GM19395 (cell line): ENCODE results near the gene DIP2A.
A peak's percentile ranks its signal among the peaks of the same experiment; 100 is the strongest.
"Not testable (repeated sequence)": the region's sequence is repeated elsewhere in the genome, so short reads cannot be mapped to it uniquely, and the experiment has no call there.

Experiments
- ATAC-seq: cut with Tn5 transposase; IDR thresholded peaks from one replicate; pipeline ENCODE4 v1.9.1; 2021; ENCODE audit warnings: mild to moderate bottlenecking, moderate library complexity; ENCODE audit not compliant: unreplicated experiment

The DIP2A gene

DNA sequence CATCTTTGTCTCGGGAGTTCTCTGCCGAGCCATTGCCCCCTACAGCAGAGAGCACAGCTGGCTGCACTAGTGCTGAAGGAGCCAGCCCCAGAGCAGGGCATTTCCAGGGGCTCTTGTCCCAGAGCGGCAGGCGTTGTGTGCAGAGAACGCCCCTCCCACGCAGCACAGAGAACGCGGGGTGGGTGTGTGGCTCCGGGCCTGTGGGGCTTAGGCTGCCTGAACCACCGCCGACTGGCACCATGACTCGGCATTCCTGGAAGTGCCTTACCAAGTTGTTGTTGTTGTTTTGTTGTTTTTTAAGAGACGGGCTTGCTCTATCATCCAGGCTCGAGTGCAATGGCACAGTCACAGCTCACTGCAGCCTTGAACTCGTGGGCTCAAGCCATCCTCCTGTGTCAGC, 15.8 kb upstream of the DIP2A start:
- ATAC-seq = no peak

DNA sequence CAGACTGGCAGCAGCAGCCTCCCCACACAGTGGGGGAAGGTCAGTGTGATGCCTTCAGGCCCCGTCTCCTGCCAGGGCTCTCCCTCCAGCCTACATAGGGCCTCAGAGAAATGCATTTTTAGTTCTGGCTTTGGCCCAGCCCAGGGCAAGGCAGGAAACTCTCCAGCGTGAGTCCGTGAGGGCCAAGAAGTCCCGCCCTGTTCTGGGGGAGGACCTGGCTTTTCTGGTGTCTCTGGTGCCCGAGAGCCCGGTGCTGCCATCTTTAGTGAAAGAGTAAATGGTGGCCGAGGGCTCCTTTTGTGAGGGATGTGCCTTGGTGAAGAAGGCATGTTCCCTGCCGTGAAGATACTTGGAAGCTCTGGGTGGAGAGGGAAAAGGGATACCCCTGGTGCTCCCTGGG, 14.8 kb upstream of the DIP2A start:
- no peak for ATAC-seq

GRCh38 chr21:46448108-46448507, 10.6 kb upstream of the DIP2A start:
- ATAC-seq = no peak

DNA sequence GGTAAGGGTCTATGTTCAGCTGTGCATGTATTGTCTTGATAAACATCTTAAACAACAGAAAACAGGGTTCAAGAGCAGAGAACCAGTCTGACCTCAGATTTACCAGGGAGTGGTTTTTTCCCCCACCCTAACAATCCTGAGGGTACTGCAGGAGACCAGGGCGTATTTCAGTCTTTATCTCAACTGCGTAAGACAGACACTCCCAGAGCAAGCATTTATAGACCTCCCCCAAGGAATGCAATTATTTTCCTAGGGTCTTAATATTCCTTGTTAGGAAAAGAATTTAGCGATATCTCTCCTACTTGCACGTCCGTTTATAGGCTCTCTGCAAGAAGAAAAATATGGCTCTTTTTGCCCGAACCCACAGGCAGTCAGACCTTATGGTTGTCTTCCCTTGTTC, 9.8 kb upstream of the DIP2A start:
- ATAC-seq = not testable (repeated sequence)

GRCh38 chr21:46452710-46453109, 6.0 kb upstream of the DIP2A start:
- no peak for ATAC-seq

DNA sequence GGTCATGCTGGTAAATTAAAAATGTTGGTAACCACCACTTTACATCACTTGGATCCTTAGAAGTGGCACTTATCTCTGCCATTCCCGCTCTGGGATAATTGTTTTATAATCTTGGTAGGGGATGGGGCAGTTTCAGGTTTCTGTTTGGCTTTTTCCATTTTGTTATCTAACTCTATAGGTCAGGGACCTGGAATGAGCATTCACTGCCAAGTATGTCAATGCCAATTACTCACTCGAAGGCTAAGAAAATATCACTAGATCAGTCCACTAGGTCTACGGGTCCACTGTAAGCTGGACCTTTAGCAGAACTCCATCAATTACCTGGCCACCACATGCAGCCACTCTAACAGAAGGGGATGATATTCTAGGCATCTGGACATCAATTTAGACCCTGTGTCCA, 4.5 kb upstream of the DIP2A start:
- ATAC-seq = no peak

DNA sequence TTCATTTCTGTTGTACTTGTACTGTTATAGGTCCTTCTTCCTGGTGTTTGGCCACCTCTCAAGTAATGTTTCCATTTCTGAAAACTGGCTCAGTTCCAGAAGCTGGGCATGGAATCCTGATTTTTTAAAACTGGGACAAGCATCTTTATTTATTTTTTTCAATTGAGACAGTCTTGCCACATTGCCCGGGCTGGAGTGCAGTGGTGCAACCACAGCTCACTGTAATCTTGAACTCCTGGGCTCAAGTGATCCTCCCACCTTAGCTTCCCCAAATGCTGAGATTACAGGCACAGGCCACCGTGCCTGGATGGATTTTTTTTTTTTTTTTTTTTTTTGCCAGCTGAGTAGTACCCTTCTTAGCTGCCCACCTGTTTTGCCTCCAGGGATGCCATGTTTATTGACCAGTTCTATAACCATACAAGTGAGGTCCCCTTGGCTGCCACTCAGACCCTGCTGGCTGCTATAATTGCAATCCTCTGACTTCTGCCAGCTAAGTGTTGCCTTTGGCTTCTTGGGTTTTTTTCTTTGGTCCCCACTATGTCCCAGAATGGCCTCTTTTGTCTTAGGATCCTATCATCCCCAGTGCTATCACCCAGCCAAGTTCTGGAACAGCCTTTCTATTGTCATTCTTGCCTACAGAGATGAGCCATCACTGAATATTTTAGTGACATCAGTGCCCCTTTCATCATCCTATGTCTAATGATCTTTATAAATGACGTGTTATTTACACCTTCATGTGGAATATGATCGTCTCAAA, 3.9 kb upstream of the DIP2A start:
- ATAC-seq = no peak

- ATAC-seq = no peak
Observed at GRCh38 chr21:46455575-46456385, 2.9 kb upstream of the DIP2A start.

DNA sequence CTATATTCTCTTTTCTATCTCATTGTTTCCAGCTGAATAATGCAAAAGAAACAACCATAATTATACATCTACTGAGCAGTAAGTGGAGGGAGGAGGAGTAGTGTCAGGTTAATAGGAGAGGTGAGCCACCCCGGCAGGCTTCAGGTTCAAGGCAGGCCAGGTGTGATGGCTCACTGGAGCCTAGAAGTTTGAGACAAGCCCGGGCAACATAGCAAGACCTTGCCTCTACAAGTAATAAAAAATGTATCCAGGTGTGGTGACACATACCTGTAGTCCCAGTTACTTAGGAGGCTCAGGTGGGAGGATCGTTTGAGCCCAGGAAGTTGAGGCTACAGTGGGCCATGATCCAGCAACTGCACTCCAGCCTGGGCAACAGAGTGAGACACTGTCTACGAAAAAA, 1.9 kb upstream of the DIP2A start:
- no peak for ATAC-seq

GRCh38 chr21:46457801-46458314, 833 bp upstream of the DIP2A start:
- ATAC-seq = peak; percentile 45

GRCh38 chr21:46459024-46459355, 299 bp downstream of the DIP2A start:
- ATAC-seq = no peak

GRCh38 chr21:46459356-46460112, 843 bp downstream of the DIP2A start:
- ATAC-seq = no peak

DNA sequence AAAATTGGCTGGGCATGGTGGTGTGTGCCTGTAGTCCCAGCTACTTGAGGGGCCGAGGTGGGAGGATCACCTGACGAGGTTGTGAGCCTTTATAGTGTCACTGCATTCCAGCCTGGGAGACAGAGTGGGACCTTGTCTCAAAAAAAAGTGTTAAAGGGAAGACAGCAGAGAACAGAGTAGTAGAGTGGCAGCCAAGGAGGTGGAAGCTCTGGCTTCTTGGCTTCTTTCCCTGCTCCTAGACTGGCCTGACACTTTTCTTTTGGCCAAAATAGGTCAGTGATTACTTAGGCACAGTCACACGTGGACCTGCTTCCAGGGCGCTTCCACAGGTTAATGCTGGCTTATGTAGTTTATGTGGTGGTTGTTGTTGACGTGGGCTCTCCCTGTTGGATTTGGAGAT, 3.2 kb downstream of the DIP2A start:
- ATAC-seq = no peak

DNA sequence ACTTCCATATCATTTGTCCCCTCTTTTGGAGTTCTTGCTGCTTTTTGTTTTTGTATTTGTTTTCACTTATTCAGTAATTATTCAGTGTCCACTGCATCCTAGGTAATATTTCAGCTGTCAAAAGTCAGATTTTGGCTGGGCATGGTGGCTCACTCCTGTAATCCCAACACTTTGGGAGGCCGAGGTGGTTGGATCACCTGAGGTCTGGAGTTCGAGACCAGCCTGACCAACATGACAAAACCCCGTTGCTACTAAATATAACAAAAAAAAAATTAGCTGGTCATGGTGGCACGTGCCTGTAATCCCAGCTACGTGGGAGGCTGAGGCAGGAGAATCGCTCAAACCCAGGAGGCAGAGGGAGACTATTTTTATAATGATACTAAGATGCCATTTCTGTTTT, 6.5 kb downstream of the DIP2A start:
- not testable (repeated sequence) for ATAC-seq

- ATAC-seq = no peak
Observed at GRCh38 chr21:46465651-46466050, 7.0 kb downstream of the DIP2A start.

GRCh38 chr21:46468108-46468774, 9.6 kb downstream of the DIP2A start:
- no peak for ATAC-seq

DNA sequence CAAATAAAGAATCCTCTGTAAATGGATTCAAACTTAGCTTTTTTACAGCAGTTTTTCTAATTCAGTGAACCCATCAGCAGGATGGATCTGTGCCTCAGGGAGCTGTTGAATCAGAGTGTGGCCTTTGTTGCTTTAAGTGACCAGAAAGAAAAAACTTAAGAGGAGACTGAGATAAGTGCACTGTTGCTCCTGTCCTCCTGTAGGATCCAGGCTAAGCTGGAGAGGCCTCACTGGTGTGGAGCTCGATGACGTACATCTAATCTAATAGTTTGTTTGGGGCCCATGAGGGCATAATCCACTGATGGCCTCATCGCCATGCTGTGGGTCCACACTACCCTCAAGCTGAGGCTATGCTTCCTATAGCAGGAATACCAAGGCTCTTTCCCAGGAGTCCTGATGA, 10.6 kb downstream of the DIP2A start:
- ATAC-seq = no peak

DNA sequence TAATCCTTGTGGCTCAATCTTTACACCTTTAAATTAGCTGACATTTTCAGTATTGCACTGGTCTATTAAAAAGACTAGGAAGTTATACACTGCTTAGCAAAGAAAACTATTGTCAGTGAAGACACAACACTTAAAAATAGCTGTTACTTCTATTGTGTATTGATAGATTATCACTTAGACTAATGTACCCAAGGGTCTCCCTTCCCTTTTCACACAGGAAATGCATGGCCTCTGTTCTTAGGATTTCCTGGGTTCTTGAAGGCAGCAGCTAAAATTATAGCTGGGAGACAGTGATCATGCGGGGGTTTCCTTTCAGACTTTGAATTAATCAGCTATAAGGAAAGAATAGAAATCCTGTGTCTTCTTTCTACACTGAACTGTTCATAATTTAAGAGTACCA, 12.8 kb downstream of the DIP2A start:
- ATAC-seq = no peak

DNA sequence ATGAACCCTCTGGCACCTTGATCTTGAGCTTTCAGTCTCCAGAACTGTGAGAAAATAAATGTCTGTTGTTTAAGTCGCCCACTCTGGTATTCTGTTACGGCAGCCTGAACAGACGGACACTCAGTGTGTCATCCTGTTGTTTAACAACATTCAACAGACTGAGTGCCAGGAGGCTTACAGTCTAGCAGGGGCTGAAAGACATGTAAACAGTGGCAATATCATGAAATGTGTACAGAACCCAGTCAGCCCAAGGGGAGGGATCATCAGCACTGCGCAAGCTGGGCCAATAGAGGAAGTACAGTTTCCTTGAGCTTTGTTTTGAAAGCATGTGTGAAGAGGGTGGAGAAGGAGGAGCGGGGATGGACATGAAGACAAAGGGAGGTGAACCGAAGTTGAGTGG, 13.6 kb downstream of the DIP2A start:
- ATAC-seq = no peak

- no peak for ATAC-seq
Observed at GRCh38 chr21:46474382-46474781, 15.7 kb downstream of the DIP2A start.

DNA sequence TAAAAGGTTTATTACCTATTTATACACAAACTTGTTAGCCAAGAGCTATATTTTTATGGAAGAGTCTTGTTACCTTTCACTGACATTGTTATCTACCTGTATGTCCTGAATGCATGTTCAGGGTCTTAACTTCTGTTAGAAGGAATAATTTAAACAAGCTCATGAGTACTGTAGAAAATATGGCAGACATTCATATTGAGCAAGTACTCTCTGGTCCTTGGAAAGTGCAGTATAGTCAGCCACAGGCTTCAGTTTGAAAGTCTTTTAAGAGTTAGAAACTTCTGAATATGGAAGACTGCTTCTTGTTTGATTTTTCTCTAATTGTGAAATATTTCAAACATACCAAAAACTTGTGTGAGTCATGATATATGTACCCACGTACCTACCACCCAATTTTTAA, 16.6 kb downstream of the DIP2A start:
- ATAC-seq = no peak
